G401.6 (cell line): ENCODE data around the gene MGAT5B.
"Not testable (repeated sequence)": the region's sequence is repeated elsewhere in the genome, so short reads cannot be mapped to it uniquely, and the experiment has no call there.

Source experiments
- FAIRE-seq: peaks from 2 replicates; lab custom pipeline; 2012; peaks lifted over from hg19 to GRCh38; lab: Jason Lieb, UNC

The MGAT5B gene

GRCh38 chr17:76847031-76847430, 21.2 kb upstream of the MGAT5B start:
- FAIRE-seq: no peak

DNA sequence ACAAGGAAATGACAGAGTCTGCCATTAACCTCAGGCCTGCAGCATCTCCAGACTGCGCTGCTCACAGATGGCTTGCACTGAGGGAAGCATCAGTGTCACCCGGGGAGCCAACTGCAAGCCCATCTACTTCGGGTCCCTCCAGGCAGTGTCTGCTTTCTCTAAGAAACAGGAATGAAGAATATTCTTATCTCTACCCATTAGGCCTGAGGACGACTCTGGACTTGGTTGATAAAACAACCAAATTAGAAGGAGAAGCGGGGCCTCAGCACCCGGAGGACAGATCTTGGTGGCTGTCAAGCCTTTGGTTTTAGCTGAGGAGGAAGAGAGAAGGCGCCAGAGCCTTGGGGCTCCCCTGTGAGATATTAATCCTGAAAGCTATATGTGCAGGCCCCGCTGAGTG, 19.5 kb upstream of the MGAT5B start:
- no peak for FAIRE-seq

- not testable (repeated sequence) for FAIRE-seq
These were observed 19.0 kb upstream of the MGAT5B start for GRCh38 chr17:76849160-76849559.

- no peak for FAIRE-seq
These were observed 15.4 kb upstream of the MGAT5B start for GRCh38 chr17:76852843-76853242.

DNA sequence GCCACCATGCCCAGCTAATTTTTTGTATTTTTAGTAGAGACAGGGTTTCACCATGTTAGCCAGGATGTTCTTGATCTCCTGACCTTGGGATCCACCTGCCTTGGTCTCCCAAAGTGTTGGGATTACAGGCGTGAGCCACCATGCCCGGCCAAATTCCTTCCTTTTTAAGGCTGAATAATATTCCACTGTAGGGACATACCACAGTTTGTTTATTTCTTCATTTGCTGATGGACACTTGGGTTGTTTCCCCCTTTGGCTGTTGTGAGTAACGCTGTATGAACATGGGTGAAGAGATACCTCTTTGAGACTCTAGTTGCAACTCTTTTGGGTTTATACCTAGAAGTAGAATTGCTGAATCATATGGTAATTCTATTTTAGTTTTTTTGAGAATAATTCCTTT, 13.1 kb upstream of the MGAT5B start:
- FAIRE-seq: no peak

DNA sequence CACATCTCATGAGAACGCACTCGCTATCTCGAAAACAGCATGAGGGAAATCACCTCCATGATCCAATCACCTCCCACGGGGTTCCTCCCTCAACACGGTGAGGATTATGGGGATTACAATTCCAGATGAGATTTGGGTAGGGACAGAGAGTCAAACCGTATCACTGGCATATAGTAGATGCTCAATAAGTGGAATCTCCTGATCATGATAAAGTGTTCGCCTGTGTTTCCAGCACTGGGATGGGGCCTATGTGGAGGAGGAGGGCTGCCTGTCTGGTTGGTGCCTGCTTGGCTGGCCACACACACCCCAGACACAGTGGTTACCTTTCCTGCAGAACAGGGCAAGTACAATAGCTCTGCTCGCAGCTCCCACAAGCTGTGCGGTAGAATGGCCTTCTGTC, 6.1 kb upstream of the MGAT5B start:
- FAIRE-seq: no peak

DNA sequence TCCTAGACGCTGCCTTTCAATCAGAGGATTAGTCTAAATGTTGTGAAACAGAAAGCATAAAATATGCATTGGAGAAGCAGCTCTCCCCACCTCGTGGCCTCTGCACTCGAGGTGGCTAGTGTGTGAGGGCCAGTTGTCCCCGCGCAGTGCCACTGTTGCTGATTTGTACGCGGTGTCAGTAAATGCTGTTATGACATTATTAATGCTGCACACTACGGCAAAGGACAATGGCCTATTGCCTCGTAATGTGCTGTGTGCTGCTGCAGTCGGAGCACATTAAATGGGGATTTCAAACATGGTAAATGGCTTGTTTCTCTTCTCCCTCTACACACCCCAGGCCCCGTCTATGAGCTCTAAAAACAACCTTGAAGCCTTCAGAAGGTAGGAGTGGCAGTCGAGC, 5.7 kb upstream of the MGAT5B start:
- FAIRE-seq: no peak

GRCh38 chr17:76864024-76864423, 4.2 kb upstream of the MGAT5B start:
- no peak for FAIRE-seq

- no peak for FAIRE-seq
These were observed 3.0 kb upstream of the MGAT5B start for GRCh38 chr17:76865174-76865573.

GRCh38 chr17:76866203-76866602, 2.0 kb upstream of the MGAT5B start:
- no peak for FAIRE-seq

GRCh38 chr17:76866774-76867577, 1.2 kb upstream of the MGAT5B start:
- no peak for FAIRE-seq

DNA sequence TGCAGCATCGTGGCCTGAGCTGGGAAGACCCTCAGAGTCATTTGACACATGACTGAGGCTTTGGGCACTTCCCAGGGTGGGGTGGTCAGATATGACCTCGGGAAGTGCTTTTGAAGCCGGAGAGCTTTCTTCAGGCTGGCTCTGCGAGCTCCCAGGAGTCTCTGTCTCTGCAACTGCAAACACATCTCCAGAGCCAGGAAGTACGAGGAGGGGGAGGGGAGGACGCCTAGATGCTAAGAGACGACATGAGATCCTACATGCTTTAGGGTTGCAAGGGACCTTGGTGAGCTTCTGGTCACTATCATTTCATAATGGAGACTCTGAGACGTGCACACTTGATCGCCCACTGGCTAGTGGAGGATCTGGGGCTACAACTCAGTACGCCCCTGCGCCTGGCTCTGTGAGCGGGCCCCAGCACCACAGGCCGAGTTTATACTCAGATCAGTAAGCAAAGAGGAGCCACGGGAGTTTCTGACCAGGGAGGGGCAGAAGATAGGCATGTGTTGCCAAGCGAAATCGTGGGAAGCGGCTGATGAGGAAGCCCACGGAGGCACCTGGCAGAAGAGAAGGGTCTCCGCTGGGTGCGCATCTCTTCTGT, 527 bp upstream of the MGAT5B start:
- no peak for FAIRE-seq

- no peak for FAIRE-seq
These were observed 678 bp downstream of the MGAT5B start for GRCh38 chr17:76868669-76869495.

- no peak for FAIRE-seq
These were observed 1.5 kb downstream of the MGAT5B start for GRCh38 chr17:76869496-76870376.

DNA sequence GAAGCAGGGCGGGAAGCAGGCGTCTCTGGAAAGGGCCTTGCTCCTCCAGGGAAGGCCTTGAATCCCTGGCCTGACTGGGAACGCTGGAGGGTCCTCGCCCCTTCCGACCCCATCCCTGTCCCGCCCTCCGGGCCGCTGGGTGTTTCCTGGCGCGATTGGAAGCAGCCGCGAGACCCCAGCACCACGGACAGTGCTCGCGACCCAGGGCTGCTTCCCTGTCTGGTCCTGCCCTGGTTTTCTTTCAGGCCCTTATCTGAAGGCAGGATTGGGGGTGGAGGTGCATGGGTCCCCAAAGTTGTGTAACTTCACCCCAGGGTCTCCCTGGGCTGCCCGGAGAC, 2.1 kb downstream of the MGAT5B start:
- no peak for FAIRE-seq

DNA sequence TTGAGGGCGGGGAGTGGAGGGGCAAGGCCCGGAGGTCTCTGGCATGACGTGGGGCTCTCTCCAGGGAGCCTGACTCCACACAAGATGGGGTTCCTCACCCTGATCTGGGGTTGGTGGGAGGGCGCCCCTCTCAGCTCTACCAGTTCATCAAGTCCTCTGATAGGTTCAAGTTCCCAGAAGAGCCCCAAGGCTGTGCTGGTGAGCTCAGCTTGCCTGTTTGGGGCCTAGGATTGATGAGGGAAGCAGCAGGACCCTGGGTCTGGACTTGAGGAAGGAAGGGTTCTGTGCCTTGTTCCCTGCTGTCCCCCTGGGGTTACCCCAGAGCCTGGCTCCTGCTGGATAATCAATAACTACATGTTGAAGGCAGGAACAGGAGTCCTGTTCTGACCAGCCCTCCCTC, 3.5 kb downstream of the MGAT5B start:
- FAIRE-seq: no peak

GRCh38 chr17:76872221-76872873, 4.1 kb downstream of the MGAT5B start:
- FAIRE-seq: no peak

DNA sequence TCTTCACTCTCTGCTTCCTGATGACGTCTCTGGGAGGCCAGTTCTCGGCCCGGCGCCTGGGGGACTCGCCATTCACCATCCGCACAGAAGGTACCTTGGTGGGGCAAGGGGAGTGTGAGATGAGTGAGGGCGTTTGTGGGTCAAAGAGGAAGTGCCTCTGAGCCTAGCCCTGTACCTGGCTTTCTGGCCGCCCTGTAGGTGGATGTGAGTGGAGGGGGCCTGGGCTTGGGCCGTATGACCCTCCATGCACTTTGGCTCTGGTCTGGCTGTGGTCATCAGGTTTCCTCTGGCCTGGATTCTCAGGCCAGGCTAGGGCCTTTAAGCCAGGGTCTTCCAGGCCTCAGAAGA, 4.6 kb downstream of the MGAT5B start:
- FAIRE-seq: no peak

GRCh38 chr17:76873856-76874255, 5.7 kb downstream of the MGAT5B start:
- no peak for FAIRE-seq

DNA sequence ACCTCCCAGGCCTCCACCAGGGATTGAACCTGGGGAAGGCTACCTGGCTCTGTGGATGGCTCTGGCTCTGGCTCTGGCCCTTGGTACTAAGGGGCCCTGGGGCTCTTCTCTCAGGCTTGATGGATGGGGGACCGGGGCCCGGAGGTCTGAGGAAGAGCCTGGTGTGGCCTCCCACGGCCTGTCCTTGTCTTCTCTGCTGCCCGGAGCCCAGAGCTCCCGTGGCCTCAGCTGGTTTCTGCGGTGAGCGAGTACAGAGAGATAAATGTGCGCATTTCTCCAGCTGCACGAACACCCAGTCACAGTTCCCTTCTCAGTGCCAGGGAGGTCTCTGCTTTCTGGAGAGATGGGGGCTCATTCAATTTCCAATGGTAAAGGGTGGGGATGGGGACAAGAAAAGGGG, 9.2 kb downstream of the MGAT5B start:
- FAIRE-seq: no peak

- FAIRE-seq: no peak
These were observed 10.4 kb downstream of the MGAT5B start for GRCh38 chr17:76878568-76878967.

DNA sequence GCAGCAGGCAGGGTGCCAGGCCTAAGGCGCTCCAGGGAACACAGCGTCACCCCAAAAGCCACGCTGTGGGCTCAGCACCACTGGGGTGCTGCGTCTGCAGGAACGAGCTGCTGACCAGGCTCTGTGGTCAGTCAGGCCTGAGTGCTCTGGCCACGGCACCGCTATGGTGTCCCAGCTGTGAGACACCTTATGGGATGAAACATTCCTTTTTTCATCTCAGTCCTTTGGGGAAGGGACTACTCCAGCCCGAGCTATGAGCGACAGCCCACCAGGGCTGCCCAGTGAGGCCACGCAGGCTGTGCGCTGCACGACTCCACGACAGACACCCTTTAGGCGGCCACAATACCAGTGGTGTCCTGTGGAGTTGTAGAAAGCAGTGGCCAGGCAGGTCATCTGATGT, 11.1 kb downstream of the MGAT5B start:
- no peak for FAIRE-seq
